Measurements from ENCODE around the gene NACA. TPM values are rescaled to one million over a fixed set of nuclear protein-coding genes. Genes with fewer than 3 reads are reported as not detected.

Gene NACA
- 1,016 TPM for total RNA-seq

DNA sequence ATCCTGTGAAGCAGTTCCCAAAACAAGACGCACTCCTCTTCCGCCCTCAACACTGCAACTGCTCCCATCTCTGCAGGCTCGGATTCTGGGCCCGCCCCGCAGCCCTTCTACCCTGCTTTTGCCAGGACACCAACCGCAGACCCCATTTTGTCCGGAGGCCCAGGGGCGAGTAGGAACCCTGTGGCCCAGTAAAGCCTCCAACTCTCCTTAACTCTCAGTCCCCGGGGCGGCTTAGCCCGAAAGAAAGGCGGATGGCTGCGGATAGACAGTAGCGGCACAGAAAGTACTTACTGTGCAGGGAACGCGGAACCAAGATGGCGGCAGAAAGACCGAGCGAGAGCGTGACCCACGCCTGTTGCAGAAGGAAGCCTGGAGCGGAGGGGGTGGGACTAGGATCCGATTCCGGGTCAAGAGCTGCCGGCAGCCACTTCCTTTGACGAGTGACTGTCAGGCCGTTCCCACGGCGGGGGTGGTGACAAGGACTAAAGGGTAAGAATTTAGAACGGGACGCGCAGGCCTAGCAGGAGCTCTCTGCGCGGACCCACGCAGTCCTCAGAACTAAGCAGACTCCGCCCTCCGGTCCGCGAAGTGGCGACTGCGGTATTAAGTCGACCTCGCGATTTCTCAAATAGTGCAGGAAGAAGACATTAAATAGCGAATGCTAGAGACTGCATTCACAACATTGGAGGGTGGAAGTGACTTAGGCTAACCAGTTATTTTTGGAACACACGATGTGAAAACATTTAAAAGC, at the start of gene NACA:
Gene NACA, minus strand, starts transcription at position 328 of the 751 bp plus-strand sequence. CDS start 778 bp downstream, outside the sequence.

GRCh38 chr12:56751712-56752598, 26.9 kb upstream of the NACA start, which contains the start of gene PRIM1:
TSS of gene PRIM1 (minus strand) at chr12:56752323. CDS start at chr12:56752298, 25 bp downstream.

GRCh38 chr12:56688129-56688845, 36.8 kb downstream of the NACA start, which contains the start of gene PTGES3:
TSS of gene PTGES3 (minus strand) at chr12:56688284. CDS start at chr12:56687999, 285 bp downstream.

Small RNAs within 50 kb of the gene (small RNA-seq; reads per million reads assigned to genes)
- not detected for gene RN7SL809P (ENCODE audit: low replicate concordance)

Other genes with a start within 250 kb of the NACA start
- 6.3 TPM for gene GLS2, start 237.1 kb downstream of the NACA start, total RNA-seq
- 6.3 TPM for gene RBMS2, start 203.5 kb downstream of the NACA start, total RNA-seq
- gene BAZ2A, start 95.0 kb downstream of the NACA start, total RNA-seq, result 46.6 TPM
- 335 TPM for gene ATP5F1B, start 79.3 kb downstream of the NACA start, total RNA-seq
- gene PTGES3, start 37.0 kb downstream of the NACA start, total RNA-seq, result 83.9 TPM
- 31.0 TPM for gene PRIM1, start 27.0 kb upstream of the NACA start, total RNA-seq
- gene HSD17B6, start 38.0 kb upstream of the NACA start, total RNA-seq, result 1.6 TPM
- gene SDR9C7, start 209.1 kb upstream of the NACA start, total RNA-seq, result 0.31 TPM
- gene RDH16, start 232.3 kb upstream of the NACA start, total RNA-seq, result 3.1 TPM

All from parietal lobe (tissue), 2 donors.